Fibroblast of skin of right biceps (primary cell): ENCODE measurements around the gene ARHGAP29.
A peak's percentile ranks its signal among the peaks of the same experiment; 100 is the strongest.

Experiments used
- DNase-seq: peaks from one replicate; pipeline ENCODE4 v3.0.0-alpha.2; 2013

The ARHGAP29 gene

GRCh38 chr1:94237291-94238226 lies at the start of gene ARHGAP29:
TSS of gene ARHGAP29 (minus strand) at chr1:94237584. CDS start at chr1:94231611, 5,973 bp downstream.
- DNase-seq = peak; percentile 74

GRCh38 chr1:94286864-94287437 lies 49.6 kb upstream of the ARHGAP29 start:
- no peak for DNase-seq

- DNase-seq = peak; percentile 33
These were observed 47.8 kb upstream of the ARHGAP29 start for GRCh38 chr1:94285031-94285654.

GRCh38 chr1:94284476-94284875 lies 47.1 kb upstream of the ARHGAP29 start:
- no peak for DNase-seq

GRCh38 chr1:94283462-94283861 lies 46.1 kb upstream of the ARHGAP29 start:
- DNase-seq = no peak

- no peak for DNase-seq
These were observed 44.8 kb upstream of the ARHGAP29 start for GRCh38 chr1:94282143-94282711.

GRCh38 chr1:94281361-94282142 lies 44.2 kb upstream of the ARHGAP29 start:
- no peak for DNase-seq

GRCh38 chr1:94280541-94280940 lies 43.2 kb upstream of the ARHGAP29 start:
- DNase-seq = no peak

- no peak for DNase-seq
These were observed 42.1 kb upstream of the ARHGAP29 start for GRCh38 chr1:94279462-94279861.

- DNase-seq = no peak
These were observed 41.7 kb upstream of the ARHGAP29 start for GRCh38 chr1:94279038-94279437.

- DNase-seq = no peak
These were observed 39.6 kb upstream of the ARHGAP29 start for GRCh38 chr1:94276988-94277434.

- DNase-seq = no peak
These were observed 37.7 kb upstream of the ARHGAP29 start for GRCh38 chr1:94275083-94275482.

GRCh38 chr1:94274561-94274960 lies 37.2 kb upstream of the ARHGAP29 start:
- no peak for DNase-seq

GRCh38 chr1:94273111-94273510 lies 35.7 kb upstream of the ARHGAP29 start:
- DNase-seq = no peak

- DNase-seq = no peak
These were observed 35.0 kb upstream of the ARHGAP29 start for GRCh38 chr1:94272388-94272787.

GRCh38 chr1:94271373-94271772 lies 34.0 kb upstream of the ARHGAP29 start:
- DNase-seq = no peak

- DNase-seq = peak; percentile 83
These were observed 33.4 kb upstream of the ARHGAP29 start for GRCh38 chr1:94270801-94271203.

GRCh38 chr1:94269921-94270320 lies 32.5 kb upstream of the ARHGAP29 start:
- DNase-seq = no peak

GRCh38 chr1:94265906-94266305 lies 28.5 kb upstream of the ARHGAP29 start:
- no peak for DNase-seq

- no peak for DNase-seq
These were observed 27.6 kb upstream of the ARHGAP29 start for GRCh38 chr1:94265011-94265422.

- no peak for DNase-seq
These were observed 23.4 kb upstream of the ARHGAP29 start for GRCh38 chr1:94260635-94261387.
